PC-3 (cell line): Measurements from ENCODE around the gene DICER1. TPM values are rescaled to one million over a fixed set of nuclear protein-coding genes. Genes with fewer than 3 reads are reported as not detected.
A peak's percentile ranks its signal among the peaks of the same experiment; 100 is the strongest.

ENCODE experiments used
- ATAC-seq: fragments of 200-7000 bp; cut with Tn5 transposase; 2 replicates; pipeline ENCODE4 v1.9.1; 2020; ENCODE audit warnings: mild to moderate bottlenecking, moderate library complexity
- BruUV-seq: library from RNA; stranded (reverse); fragments of 400-500 nt; replicated peaks from 2 replicates; lab custom pipeline; 2021; lab: Mats Ljungman, UMichigan
- CTCF ChIA-PET: fragments of 300-600 bp; sonication (Branson Sonifier 250); formaldehyde crosslinking; loops from one replicate; lab custom pipeline; 2022; ENCODE audit warnings: antibody characterized with exemption; lab: Charles Lee
- POLR2A ChIA-PET: fragments of 300-600 bp; sonication (Branson Sonifier 250); formaldehyde crosslinking; loops from one replicate; lab custom pipeline; 2022; ENCODE audit warnings: antibody characterized with exemption; ENCODE audit not compliant: unreplicated experiment; lab: Charles Lee
- DNase-seq: peaks from one replicate; pipeline ENCODE4 v3.0.0-alpha.2; 2015
- H2AFZ ChIP-seq: fragments of 300-600 bp; sonication (generic); 2 replicates; pipeline ENCODE4 v1.6.0; 2016; ENCODE audit warnings: antibody characterized with exemption, low read length
- H3F3A ChIP-seq: fragments of 300-600 bp; sonication (generic); one replicate; pipeline ENCODE4 v1.6.0; 2017; ENCODE audit warnings: antibody characterized with exemption, low read length, control low read depth, mild to moderate bottlenecking; ENCODE audit not compliant: unreplicated experiment
- H3K27ac ChIP-seq: fragments of 300-600 bp; sonication (generic); 2 replicates; pipeline ENCODE4 v1.5.1; 2016; ENCODE audit warnings: mild to moderate bottlenecking, low read length
- H3K27me3 ChIP-seq: fragments of 300-600 bp; sonication (generic); 2 replicates; pipeline ENCODE4 v1.6.1; 2016; ENCODE audit warnings: low read length, mixed read lengths
- H3K36me3 ChIP-seq: fragments of 300-600 bp; sonication (generic); 2 replicates; pipeline ENCODE4 v1.6.1; 2016; ENCODE audit warnings: low read depth, mixed run types, low read length, mixed read lengths
- H3K4me1 ChIP-seq: fragments of 300-600 bp; sonication (generic); 2 replicates; pipeline ENCODE4 v1.5.1; 2016; ENCODE audit warnings: low read length; ENCODE audit not compliant: insufficient read depth
- H3K4me2 ChIP-seq: fragments of 300-600 bp; sonication (generic); 2 replicates; pipeline ENCODE4 v1.6.0; 2016; ENCODE audit warnings: low read length
- H3K4me3 ChIP-seq: fragments of 300-600 bp; sonication (generic); 2 replicates; pipeline ENCODE4 v1.5.1; 2016; ENCODE audit warnings: mild to moderate bottlenecking, low read length, mixed read lengths
- H3K79me2 ChIP-seq: fragments of 300-600 bp; sonication (generic); 2 replicates; pipeline ENCODE4 v1.6.1; 2017; ENCODE audit warnings: low read length, mixed read lengths
- H3K9ac ChIP-seq: fragments of 300-600 bp; sonication (generic); 2 replicates; pipeline ENCODE4 v1.6.0; 2016; ENCODE audit warnings: mild to moderate bottlenecking, low read length
- H3K9me2 ChIP-seq: fragments of 300-600 bp; sonication (generic); replicated peaks from 2 replicates; pipeline ENCODE4 v1.6.1; 2016; ENCODE audit warnings: mixed run types, low read length, mixed read lengths
- H3K9me3 ChIP-seq: fragments of 300-600 bp; sonication (generic); 2 replicates; pipeline ENCODE4 v1.6.1; 2016; ENCODE audit warnings: low read length, mixed read lengths
- H4K20me1 ChIP-seq: fragments of 300-600 bp; sonication (generic); 2 replicates; pipeline ENCODE4 v1.6.1; 2016; ENCODE audit warnings: low read length, mixed read lengths
- EZH2 ChIP-seq: fragments of 300-600 bp; sonication (generic); IDR thresholded peaks from one replicate; pipeline ENCODE4 v1.6.1; 2017; ENCODE audit warnings: antibody characterized with exemption, mild to moderate bottlenecking, low read length; ENCODE audit not compliant: unreplicated experiment
- EZH2phosphoT487 ChIP-seq: fragments of 300-600 bp; sonication (generic); IDR thresholded peaks from 2 replicates; pipeline ENCODE4 v1.6.1; 2018; ENCODE audit warnings: mild to moderate bottlenecking, antibody characterized with exemption, low read length, borderline replicate concordance
- intact Hi-C: fragments of 100-400 bp; cut with micrococcal nuclease; formaldehyde crosslinking; loops from 2 replicates; pipeline ENCODE4 v1.9.0; 2023
- total RNA-seq: library from RNA; depleted of rRNA; stranded (reverse); fragments of >200 nt; gene quantifications from 2 replicates; pipeline ENCODE4 v1.2.3, GENCODE V29; 2014
- TF ChIP-seq, protein P1 (sequence below): fragments of 300-600 bp; sonication (generic); conservative IDR thresholded peaks from 2 replicates; pipeline ENCODE4 v1.5.1; 2017; ENCODE audit warnings: antibody characterized with exemption, low read depth, mild to moderate bottlenecking, low read length

DICER1 gene
- total RNA-seq, 1 experiment from 2014 or later = 29.9 TPM

DNA sequence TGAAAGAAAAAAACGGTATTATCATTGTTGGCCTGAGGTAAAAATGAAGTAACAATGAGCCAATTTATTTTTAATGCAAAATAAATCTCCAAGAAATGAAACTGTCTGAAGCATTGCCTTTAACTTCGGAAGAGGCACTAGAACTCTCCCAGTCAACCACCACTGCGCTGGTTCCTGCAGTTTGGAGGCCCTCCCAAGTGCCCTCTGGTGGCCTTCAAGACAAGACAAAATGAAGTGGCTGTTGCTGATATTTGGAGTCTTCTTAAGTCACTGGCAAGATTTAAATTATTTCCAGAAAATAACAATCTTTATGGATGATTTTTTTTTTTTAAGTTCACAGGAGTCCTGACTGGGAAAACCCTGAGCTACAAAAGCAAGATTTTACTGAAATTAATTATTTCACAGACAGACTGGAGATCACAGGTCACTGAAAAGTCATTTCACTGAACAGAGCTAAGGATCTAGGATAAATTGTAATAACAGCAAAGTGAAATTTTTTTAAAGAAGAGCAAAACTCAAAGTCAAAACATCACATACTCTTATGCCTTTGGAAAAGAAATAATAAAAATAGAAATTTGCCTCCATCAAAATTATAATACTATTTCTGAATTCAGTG is 58.2 kb downstream of the DICER1 start:
- peaks cover 5% of the 10 kb centered on the region; the same call in 1 of the 2 replicates for H4K20me1 ChIP-seq
- POLR2A ChIA-PET = no interaction called here
- H3K9me2 ChIP-seq = no peaks in the 10 kb centered on the region
- peaks cover 25% of the 10 kb centered on the region; the same call in 1 of the 2 replicates for H3K36me3 ChIP-seq
- no peak overlapping the region for H3K4me3 ChIP-seq
- intact Hi-C loops = loop anchor here (5.0 kb wide), 2 partner anchors 53 to 412 kb away; no protein-coding TSS in a partner anchor
- H3K27me3 ChIP-seq = no peaks in the 10 kb centered on the region
- BruUV-seq = no TSS peak
- H2AFZ ChIP-seq = no peak overlapping the region
- no peaks in the 10 kb centered on the region for H3K79me2 ChIP-seq
- H3K9ac ChIP-seq = no peak overlapping the region
- no peak overlapping the region for H3K4me2 ChIP-seq
- no peaks in the 10 kb centered on the region for H3K4me1 ChIP-seq
- no peaks in the 10 kb centered on the region for H3F3A ChIP-seq
- no peak overlapping the region for H3K27ac ChIP-seq
- CTCF ChIA-PET = no interaction called here
- TF ChIP-seq EZH2phosphoT487 = no peak
- TF ChIP-seq, protein P1, sequence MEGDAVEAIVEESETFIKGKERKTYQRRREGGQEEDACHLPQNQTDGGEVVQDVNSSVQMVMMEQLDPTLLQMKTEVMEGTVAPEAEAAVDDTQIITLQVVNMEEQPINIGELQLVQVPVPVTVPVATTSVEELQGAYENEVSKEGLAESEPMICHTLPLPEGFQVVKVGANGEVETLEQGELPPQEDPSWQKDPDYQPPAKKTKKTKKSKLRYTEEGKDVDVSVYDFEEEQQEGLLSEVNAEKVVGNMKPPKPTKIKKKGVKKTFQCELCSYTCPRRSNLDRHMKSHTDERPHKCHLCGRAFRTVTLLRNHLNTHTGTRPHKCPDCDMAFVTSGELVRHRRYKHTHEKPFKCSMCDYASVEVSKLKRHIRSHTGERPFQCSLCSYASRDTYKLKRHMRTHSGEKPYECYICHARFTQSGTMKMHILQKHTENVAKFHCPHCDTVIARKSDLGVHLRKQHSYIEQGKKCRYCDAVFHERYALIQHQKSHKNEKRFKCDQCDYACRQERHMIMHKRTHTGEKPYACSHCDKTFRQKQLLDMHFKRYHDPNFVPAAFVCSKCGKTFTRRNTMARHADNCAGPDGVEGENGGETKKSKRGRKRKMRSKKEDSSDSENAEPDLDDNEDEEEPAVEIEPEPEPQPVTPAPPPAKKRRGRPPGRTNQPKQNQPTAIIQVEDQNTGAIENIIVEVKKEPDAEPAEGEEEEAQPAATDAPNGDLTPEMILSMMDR = peak; percentile 80
- peak; percentile 65 for DNase-seq
- H3K9me3 ChIP-seq = no peaks in the 10 kb centered on the region
- ATAC-seq = peak; percentile 76

DNA sequence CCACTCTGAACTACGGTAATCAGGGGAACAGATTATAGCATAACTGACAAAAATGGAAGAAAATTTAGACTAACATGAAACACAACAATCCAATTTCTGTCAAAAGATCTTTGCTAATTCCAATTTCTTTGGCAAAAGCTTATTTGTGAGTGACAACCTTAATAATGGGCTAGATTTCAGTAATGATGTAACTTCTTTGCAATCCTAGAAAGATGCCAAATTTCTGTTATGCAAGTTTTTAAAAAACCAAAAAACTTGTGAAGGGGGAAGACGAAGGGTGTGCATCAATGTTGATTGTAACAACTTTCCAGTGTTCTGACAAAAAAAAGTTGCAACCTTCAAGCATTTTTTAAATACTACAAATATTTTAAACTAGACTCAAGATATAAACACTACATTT is 59.9 kb downstream of the DICER1 start:
- no TSS peak for BruUV-seq
- Histone ChIP-seq H3K9me2 (no peaks in the 10 kb centered on the region), H3K4me1 (no peaks in the 10 kb centered on the region), H3K9me3 (no peaks in the 10 kb centered on the region), H3K79me2 (no peaks in the 10 kb centered on the region), H3K9ac (no peak overlapping the region), H3K4me3 (no peak overlapping the region), H3K36me3 (peaks cover 24% of the 10 kb centered on the region; the same call in 1 of the 2 replicates), H4K20me1 (peaks cover 5% of the 10 kb centered on the region; the same call in 1 of the 2 replicates), H3F3A (no peaks in the 10 kb centered on the region), H2AFZ (no peak overlapping the region), H3K27me3 (no peaks in the 10 kb centered on the region), H3K27ac (no peak overlapping the region), H3K4me2 (no peak overlapping the region)
- ATAC-seq (no peak), DNase-seq (no peak)
- ChIA-PET CTCF (no interaction called here), POLR2A (no interaction called here)
- intact Hi-C loops = loop anchor here (5.0 kb wide), 2 partner anchors 55 to 410 kb away; no protein-coding TSS in a partner anchor
- TF ChIP-seq EZH2 (no peak), EZH2phosphoT487 (no peak)
- TF ChIP-seq, protein P1 = no peak

DNA sequence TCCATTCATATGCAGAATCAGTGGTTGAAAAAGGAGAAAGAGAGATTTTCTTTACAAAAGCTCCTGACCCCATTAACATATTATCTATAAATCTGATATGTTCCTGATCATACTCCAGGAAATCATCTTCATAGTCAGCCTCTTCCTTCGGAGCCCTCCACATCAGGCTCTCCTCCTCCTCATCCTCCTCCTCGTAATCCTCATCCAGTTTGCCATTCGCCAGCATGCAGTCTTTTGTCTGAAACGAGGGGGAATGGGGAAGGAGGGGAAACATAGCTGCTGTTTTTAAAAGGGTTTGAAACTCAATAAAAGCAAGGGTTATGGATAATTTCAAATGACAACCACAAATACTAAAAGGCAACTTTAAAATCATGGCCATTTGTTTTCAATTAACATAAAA is 60.9 kb downstream of the DICER1 start:
- peaks cover 33% of the 10 kb centered on the region; the same call in 1 of the 2 replicates for H3K36me3 ChIP-seq
- H3F3A ChIP-seq = no peaks in the 10 kb centered on the region
- H2AFZ ChIP-seq = no peak overlapping the region
- TF ChIP-seq EZH2 = no peak
- TF ChIP-seq, protein P1 = no peak
- TF ChIP-seq EZH2phosphoT487 = no peak
- no peak overlapping the region for H3K4me3 ChIP-seq
- ATAC-seq = no peak
- H3K27ac ChIP-seq = no peak overlapping the region
- ChIA-PET CTCF (no interaction called here), POLR2A (no interaction called here)
- H3K4me2 ChIP-seq = no peak overlapping the region
- no peaks in the 10 kb centered on the region for H3K27me3 ChIP-seq
- no TSS peak for BruUV-seq
- H3K9ac ChIP-seq = no peak overlapping the region
- intact Hi-C loops = loop anchor here (5.0 kb wide), 2 partner anchors 56 to 409 kb away; no protein-coding TSS in a partner anchor
- H3K9me3 ChIP-seq = no peaks in the 10 kb centered on the region
- H3K4me1 ChIP-seq = no peaks in the 10 kb centered on the region
- H3K79me2 ChIP-seq = no peaks in the 10 kb centered on the region
- peaks cover 5% of the 10 kb centered on the region; the same call in 1 of the 2 replicates for H4K20me1 ChIP-seq
- H3K9me2 ChIP-seq = no peaks in the 10 kb centered on the region
- no peak for DNase-seq
